Endothelial cell of umbilical vein (primary cell): ENCODE results near the gene HPS3. TPM values are rescaled to one million over a fixed set of nuclear protein-coding genes. Genes with fewer than 3 reads are reported as not detected.
A peak's percentile ranks its signal among the peaks of the same experiment; 100 is the strongest.

Experiments
- BruUV-seq: library from RNA; stranded (reverse); fragments of 400-500 nt; replicated peaks from 2 replicates; lab custom pipeline; 2021; lab: Mats Ljungman, UMichigan
- CTCF ChIA-PET: fragments of 300-600, 350-600 bp; sonication (Branson Sonifier 250); formaldehyde crosslinking; loops from one replicate; lab custom pipeline; 2021; ENCODE audit warnings: antibody characterized with exemption, inconsistent platforms; lab: Charles Lee
- POLR2A ChIA-PET: fragments of 300-600, 350-600 bp; sonication (Branson Sonifier 250); formaldehyde crosslinking; loops from one replicate; lab custom pipeline; 2021; ENCODE audit warnings: antibody characterized with exemption, inconsistent platforms; lab: Charles Lee
- DNase-seq: peaks from one replicate; pipeline ENCODE4 v3.0.0-alpha.2; 2011; ENCODE audit warnings: low read depth, low spot score
- FAIRE-seq: peaks from 2 replicates; lab custom pipeline; 2011; peaks lifted over from hg19 to GRCh38; lab: Jason Lieb, UNC
- H2AFZ ChIP-seq: 2 replicates; pipeline ENCODE4 v1.6.0; 2012; ENCODE audit warnings: low read depth, low read length, control low read depth, inconsistent platforms
- H3K27ac ChIP-seq: 2 replicates; pipeline ENCODE4 v1.5.1; 2011; ENCODE audit warnings: low read depth, mild to moderate bottlenecking, control low read depth, low read length, moderate library complexity; ENCODE audit not compliant: insufficient read depth
- H3K27me3 ChIP-seq, 2 experiments: 2 replicates each; pipeline versions ENCODE4 v1.6.0 to v1.6.1; 2011; ENCODE audit warnings: low read length in 2 of 2, mixed read lengths in 1 of 2; ENCODE audit not compliant: control insufficient read depth in 2 of 2, insufficient read depth in 2 of 2
- H3K36me3 ChIP-seq, 2 experiments: 2 replicates in 1 of 2; 3 replicates in 1 of 2; pipeline ENCODE4 v1.5.1; 2011; ENCODE audit warnings: low read length in 2 of 2, mild to moderate bottlenecking in 1 of 2, moderate library complexity in 1 of 2; ENCODE audit not compliant: control insufficient read depth in 2 of 2, insufficient read depth in 2 of 2; ENCODE audit errors: extremely low read depth in 1 of 2
- H3K4me1 ChIP-seq: 3 replicates; pipeline ENCODE4 v1.5.1; 2011; ENCODE audit warnings: mild to moderate bottlenecking, low read length; ENCODE audit not compliant: control insufficient read depth, insufficient read depth; ENCODE audit errors: extremely low read depth
- H3K4me2 ChIP-seq: 2 replicates; pipeline ENCODE4 v1.6.1; 2011; ENCODE audit warnings: low read length, control low read depth, mixed read lengths; ENCODE audit not compliant: insufficient read depth
- H3K4me3 ChIP-seq, 3 experiments: fragments of 200-600 bp in 1 of 3; sonication (generic), shearing (Covaris generic) in 1 of 3; replicated peaks in 1 of 3; 2 replicates each; pipeline ENCODE4 v1.5.1; 2011 to 2016; ENCODE audit warnings: control low read depth in 3 of 3, low read length in 3 of 3, mild to moderate bottlenecking in 2 of 3, inconsistent platforms in 1 of 3, low read depth in 1 of 3, moderate library complexity in 1 of 3; ENCODE audit not compliant: insufficient read depth in 1 of 3
- H3K79me2 ChIP-seq: 2 replicates; pipeline ENCODE4 v1.6.0; 2012; ENCODE audit warnings: low read length, inconsistent platforms; ENCODE audit not compliant: control insufficient read depth, insufficient read depth
- H3K9ac ChIP-seq: replicated peaks from 2 replicates; pipeline ENCODE3; 2011; ENCODE audit warnings: low read length, control low read depth; ENCODE audit not compliant: insufficient read depth; ENCODE audit errors: extremely low read depth
- H3K9me1 ChIP-seq: replicated peaks from 3 replicates; pipeline ENCODE4 v1.6.0; 2011; ENCODE audit warnings: mild to moderate bottlenecking, low read length; ENCODE audit not compliant: control insufficient read depth, insufficient read depth; ENCODE audit errors: extremely low read depth
- H3K9me3 ChIP-seq: replicated peaks from 2 replicates; pipeline ENCODE4 v1.5.1; 2012; ENCODE audit warnings: low read length, inconsistent platforms; ENCODE audit not compliant: control insufficient read depth, insufficient read depth
- H4K20me1 ChIP-seq: replicated peaks from 2 replicates; pipeline ENCODE3; 2011; ENCODE audit warnings: mild to moderate bottlenecking, low read length; ENCODE audit not compliant: control insufficient read depth, insufficient read depth; ENCODE audit errors: extremely low read depth
- EZH2 ChIP-seq: IDR thresholded peaks from 2 replicates; pipeline ENCODE4 v1.6.1; 2012; ENCODE audit warnings: borderline replicate concordance, low read depth, mild to moderate bottlenecking, moderate library complexity, low read length, inconsistent platforms; ENCODE audit not compliant: severe bottlenecking
- FOS ChIP-seq: IDR thresholded peaks from 2 replicates; pipeline ENCODE4 v1.6.1; 2011; ENCODE audit warnings: mild to moderate bottlenecking, low read length, moderate library complexity, borderline replicate concordance; ENCODE audit not compliant: insufficient read depth
- GATA2 ChIP-seq: IDR thresholded peaks from 2 replicates; pipeline ENCODE4 v1.7.0; 2011; ENCODE audit warnings: low read depth, mild to moderate bottlenecking, moderate library complexity, mixed read lengths, low read length; ENCODE audit not compliant: insufficient read length, insufficient read depth
- JUN ChIP-seq: IDR thresholded peaks from 2 replicates; pipeline ENCODE4 v1.6.1; 2011; ENCODE audit warnings: borderline replicate concordance, low read depth; ENCODE audit not compliant: insufficient read length, insufficient read depth
- MYC ChIP-seq: IDR thresholded peaks from one replicate; pipeline ENCODE4 v1.6.1; 2011; ENCODE audit warnings: mild to moderate bottlenecking, low read depth, low read length
- POLR2A ChIP-seq: IDR thresholded peaks from 2 replicates; pipeline ENCODE4 v1.6.1; 2012; ENCODE audit warnings: low read depth, mild to moderate bottlenecking, control low read depth, low read length
- POLR2AphosphoS5 ChIP-seq: IDR thresholded peaks from 2 replicates; pipeline ENCODE4 v1.6.1; 2012; ENCODE audit warnings: low read depth, mild to moderate bottlenecking, control low read depth, low read length, moderate library complexity; ENCODE audit not compliant: insufficient read depth
- dilution Hi-C: fragments of 300-500 bp; cut with MboI; formaldehyde crosslinking; loops from one replicate; pipeline ENCODE4 v1.15.0; 2019; ENCODE audit warnings: low sequenced_read_pairs; ENCODE audit not compliant: extremely low pct_ligation_motif_present
- intact Hi-C: fragments of 100-400 bp; cut with micrococcal nuclease; formaldehyde crosslinking; loops from one replicate; pipeline ENCODE4 v1.10.0; 2022
- polyA plus RNA-seq, 4 experiments: library from polyadenylated mRNA; depleted of rRNA in 3 of 4; stranded (reverse) in 3 of 4; unstranded in 1 of 4; fragments of >200 nt; gene quantifications; 2 replicates each; pipeline versions ENCODE4 v1.2.1 to v1.2.3, GENCODE V29; 2011 to 2012; ENCODE audit warnings: missing spikeins in 1 of 4
- total RNA-seq: library from RNA; stranded (reverse); gene quantifications from 2 replicates; pipeline ENCODE4 v1.2.3, GENCODE V29; 2021
- TF ChIP-seq, protein P1 (sequence below), 2 donors: IDR thresholded peaks; 1 replicate in 1 of 2; 2 replicates in 1 of 2; pipeline ENCODE4 v1.5.1; 2011; ENCODE audit warnings: low read length in 2 of 2, mild to moderate bottlenecking in 2 of 2, moderate library complexity in 2 of 2, control low read depth in 1 of 2, inconsistent platforms in 1 of 2, low read depth in 1 of 2; ENCODE audit not compliant: insufficient read depth in 1 of 2; ENCODE audit errors: extremely low read depth in 1 of 2
- TF ChIP-seq, protein P2 (sequence below): IDR thresholded peaks from 2 replicates; pipeline ENCODE4 v1.6.1; 2011; ENCODE audit not compliant: insufficient read depth, insufficient read length

The HPS3 gene
- total and polyA plus RNA-seq, 2 donors (not counting 3 experiments of a cell fraction or from before 2014, with no cell fraction given), result 8.8 to 16.1 TPM

GRCh38 chr3:149167898-149168297 is 38.5 kb downstream of the HPS3 start:
- H4K20me1 ChIP-seq, result no peaks in the 10 kb centered on the region
- no TSS peak for BruUV-seq
- no peak overlapping the region for H2AFZ ChIP-seq
- intact Hi-C loops, result no loop called here
- no peaks in the 10 kb centered on the region for H3K79me2 ChIP-seq
- DNase-seq (no peak), FAIRE-seq (peak; percentile 33)
- no peaks in the 10 kb centered on the region for H3K9me1 ChIP-seq
- H3K27ac ChIP-seq, result no peak overlapping the region
- CTCF ChIA-PET, result interaction anchor here (1.0 kb wide), 1 partner anchor 12 kb away, joined by 4 read pairs; no protein-coding TSS in a partner anchor
- H3K4me2 ChIP-seq, result no peak overlapping the region
- no peaks in the 10 kb centered on the region for H3K9me3 ChIP-seq
- TF ChIP-seq JUN (no peak), POLR2A (no peak)
- H3K4me1 ChIP-seq, result no peaks in the 10 kb centered on the region
- H3K27me3 ChIP-seq, result no peaks in the 10 kb centered on the region
- H3K9ac ChIP-seq, result no peak overlapping the region
- H3K4me3 ChIP-seq, result no peak overlapping the region
- POLR2A ChIA-PET, result no interaction called here
- H3K36me3 ChIP-seq, result peaks cover 2 to 6% of the 10 kb centered on the region in 2 experiments
- dilution Hi-C loops, result no loop called here

GRCh38 chr3:149170672-149171071 is 41.2 kb downstream of the HPS3 start:
- H3K27ac ChIP-seq, result no peak overlapping the region
- ChIA-PET CTCF (interaction anchor here (2.3 kb wide), 1 partner anchor 9 kb away, joined by 7 read pairs; no protein-coding TSS in a partner anchor), POLR2A (no interaction called here)
- no TSS peak for BruUV-seq
- no peak overlapping the region for H3K4me2 ChIP-seq
- no peaks in the 10 kb centered on the region for H3K9me1 ChIP-seq
- intact Hi-C loops, result no loop called here
- DNase-seq (no peak), FAIRE-seq (no peak)
- dilution Hi-C loops, result no loop called here
- no peak overlapping the region for H3K4me3 ChIP-seq
- H3K36me3 ChIP-seq, result peaks cover 0 to 3% of the 10 kb centered on the region in 2 experiments
- no peaks in the 10 kb centered on the region for H3K27me3 ChIP-seq
- no peaks in the 10 kb centered on the region for H3K9me3 ChIP-seq
- H2AFZ ChIP-seq, result no peak overlapping the region
- H3K9ac ChIP-seq, result no peak overlapping the region
- H3K79me2 ChIP-seq, result no peaks in the 10 kb centered on the region
- no peaks in the 10 kb centered on the region for H4K20me1 ChIP-seq
- TF ChIP-seq GATA2 (no peak), POLR2AphosphoS5 (no peak), MYC (no peak), EZH2 (no peak), FOS (no peak), POLR2A (no peak), JUN (no peak)
- TF ChIP-seq, protein P1, sequence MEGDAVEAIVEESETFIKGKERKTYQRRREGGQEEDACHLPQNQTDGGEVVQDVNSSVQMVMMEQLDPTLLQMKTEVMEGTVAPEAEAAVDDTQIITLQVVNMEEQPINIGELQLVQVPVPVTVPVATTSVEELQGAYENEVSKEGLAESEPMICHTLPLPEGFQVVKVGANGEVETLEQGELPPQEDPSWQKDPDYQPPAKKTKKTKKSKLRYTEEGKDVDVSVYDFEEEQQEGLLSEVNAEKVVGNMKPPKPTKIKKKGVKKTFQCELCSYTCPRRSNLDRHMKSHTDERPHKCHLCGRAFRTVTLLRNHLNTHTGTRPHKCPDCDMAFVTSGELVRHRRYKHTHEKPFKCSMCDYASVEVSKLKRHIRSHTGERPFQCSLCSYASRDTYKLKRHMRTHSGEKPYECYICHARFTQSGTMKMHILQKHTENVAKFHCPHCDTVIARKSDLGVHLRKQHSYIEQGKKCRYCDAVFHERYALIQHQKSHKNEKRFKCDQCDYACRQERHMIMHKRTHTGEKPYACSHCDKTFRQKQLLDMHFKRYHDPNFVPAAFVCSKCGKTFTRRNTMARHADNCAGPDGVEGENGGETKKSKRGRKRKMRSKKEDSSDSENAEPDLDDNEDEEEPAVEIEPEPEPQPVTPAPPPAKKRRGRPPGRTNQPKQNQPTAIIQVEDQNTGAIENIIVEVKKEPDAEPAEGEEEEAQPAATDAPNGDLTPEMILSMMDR (IDR thresholded peaks at IDR 0.05; ENCODE audit: extremely low read depth in 1 of 2, insufficient read depth in 1 of 2, low read depth in 1 of 2, low read length in 2 of 2), result no peak
- TF ChIP-seq, protein P2, sequence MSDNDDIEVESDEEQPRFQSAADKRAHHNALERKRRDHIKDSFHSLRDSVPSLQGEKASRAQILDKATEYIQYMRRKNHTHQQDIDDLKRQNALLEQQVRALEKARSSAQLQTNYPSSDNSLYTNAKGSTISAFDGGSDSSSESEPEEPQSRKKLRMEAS, result no peak
- H3K4me1 ChIP-seq, result no peaks in the 10 kb centered on the region
